IMR-90 (cell line): ENCODE measurements around the gene ACBD5. TPM values are rescaled to one million over a fixed set of nuclear protein-coding genes. Genes with fewer than 3 reads are reported as not detected.
A peak's percentile ranks its signal among the peaks of the same experiment; 100 is the strongest.

Experiments
- ATAC-seq: fragments of 200-7000 bp; cut with Tn5 transposase; 2 replicates; pipeline ENCODE4 v1.9.1; 2020; ENCODE audit warnings: low read depth, mild to moderate bottlenecking, moderate library complexity
- BruUV-seq: library from RNA; stranded (reverse); fragments of 400-500 nt; replicated peaks from 2 replicates; lab custom pipeline; 2021; lab: Mats Ljungman, UMichigan
- CTCF ChIA-PET: fragments of 300-600 bp; formaldehyde crosslinking; extraction: SDS; loops from one replicate; lab custom pipeline; 2021; ENCODE audit warnings: antibody characterized with exemption; lab: Yijun Ruan, JAX
- POLR2A ChIA-PET: fragments of 300-600 bp; sonication (Branson Sonifier 250); formaldehyde crosslinking; loops from one replicate; lab custom pipeline; 2022; ENCODE audit warnings: antibody characterized with exemption; ENCODE audit not compliant: unreplicated experiment; lab: Charles Lee
- DNase-seq: peaks from one replicate; pipeline ENCODE4 v3.0.0; 2013
- H2AFZ ChIP-seq: replicated peaks from 2 replicates; pipeline ENCODE3; 2013; ENCODE audit warnings: low read length, mild to moderate bottlenecking; ENCODE audit not compliant: poor library complexity
- H2AK5ac ChIP-seq: 2 replicates; pipeline ENCODE4 v1.6.1; 2013; ENCODE audit warnings: low read depth, low read length, inconsistent platforms
- H2AK9ac ChIP-seq: replicated peaks from 2 replicates; pipeline ENCODE3; 2013; ENCODE audit warnings: mild to moderate bottlenecking, low read depth, low read length, moderate library complexity; ENCODE audit not compliant: poor library complexity
- H2BK120ac ChIP-seq: 2 replicates; pipeline ENCODE4 v1.6.1; 2013; ENCODE audit warnings: low read depth, low read length, inconsistent platforms
- H2BK15ac ChIP-seq: 3 replicates; pipeline ENCODE4 v1.6.1; 2013; ENCODE audit warnings: low read depth, low read length, inconsistent platforms
- H2BK20ac ChIP-seq: 2 replicates; pipeline ENCODE4 v1.6.1; 2013; ENCODE audit warnings: low read depth, mild to moderate bottlenecking, inconsistent platforms, low read length, moderate library complexity
- H2BK5ac ChIP-seq: 2 replicates; pipeline ENCODE4 v1.6.1; 2013; ENCODE audit warnings: mild to moderate bottlenecking, low read depth, low read length, inconsistent platforms; ENCODE audit not compliant: poor library complexity, severe bottlenecking
- H3K14ac ChIP-seq: replicated peaks from 2 replicates; pipeline ENCODE4 v1.6.1; 2013; ENCODE audit warnings: low read depth, low read length, inconsistent platforms
- H3K18ac ChIP-seq: 2 replicates; pipeline ENCODE4 v1.6.1; 2013; ENCODE audit warnings: low read depth, low read length, control low read depth
- H3K23ac ChIP-seq: 2 replicates; pipeline ENCODE4 v1.6.1; 2013; ENCODE audit warnings: low read depth, low read length, inconsistent platforms
- H3K27ac ChIP-seq: 2 replicates; pipeline ENCODE4 v1.5.1; 2013; ENCODE audit warnings: mild to moderate bottlenecking, control low read depth, low read length; ENCODE audit not compliant: insufficient read depth
- H3K27me3 ChIP-seq: 2 replicates; pipeline ENCODE4 v1.6.1; 2013; ENCODE audit warnings: low read length; ENCODE audit not compliant: control insufficient read depth, insufficient read depth
- H3K36me3 ChIP-seq: 2 replicates; pipeline ENCODE4 v1.6.1; 2013; ENCODE audit warnings: low read length, mixed read lengths; ENCODE audit not compliant: control insufficient read depth, insufficient read depth
- H3K4ac ChIP-seq: 2 replicates; pipeline ENCODE4 v1.6.1; 2013; ENCODE audit warnings: low read depth, low read length, inconsistent platforms
- H3K4me1 ChIP-seq: 2 replicates; pipeline ENCODE4 v1.6.1; 2013; ENCODE audit warnings: low read length, mixed read lengths; ENCODE audit not compliant: control insufficient read depth, insufficient read depth
- H3K4me2 ChIP-seq: 2 replicates; pipeline ENCODE4 v1.6.1; 2013; ENCODE audit warnings: low read depth, mild to moderate bottlenecking, control low read depth, low read length, moderate library complexity
- H3K4me3 ChIP-seq: 2 replicates; pipeline ENCODE4 v1.5.1; 2013; ENCODE audit warnings: low read depth, mild to moderate bottlenecking, control low read depth, low read length, moderate library complexity; ENCODE audit not compliant: insufficient read depth
- H3K56ac ChIP-seq: 2 replicates; pipeline ENCODE4 v1.6.1; 2013; ENCODE audit warnings: low read length, inconsistent platforms; ENCODE audit not compliant: insufficient read depth; ENCODE audit errors: extremely low read depth
- H3K79me1 ChIP-seq, 2 experiments: 2 replicates each; pipeline ENCODE4 v1.6.1; 2013; ENCODE audit warnings: low read length in 2 of 2, inconsistent platforms in 1 of 2, low read depth in 1 of 2
- H3K9ac ChIP-seq: 2 replicates; pipeline ENCODE4 v1.6.1; 2013; ENCODE audit warnings: low read depth, low read length, control low read depth
- H3K9me1 ChIP-seq: 2 replicates; pipeline ENCODE4 v1.6.1; 2013; ENCODE audit warnings: low read length, inconsistent platforms; ENCODE audit not compliant: insufficient read depth
- H3K9me3 ChIP-seq: 2 replicates; pipeline ENCODE4 v1.6.1; 2013; ENCODE audit warnings: low read length; ENCODE audit not compliant: control insufficient read depth, insufficient read depth
- H4K20me1 ChIP-seq: 2 replicates; pipeline ENCODE4 v1.6.1; 2013; ENCODE audit warnings: low read length, inconsistent platforms; ENCODE audit not compliant: insufficient read depth
- H4K5ac ChIP-seq: 2 replicates; pipeline ENCODE4 v1.6.1; 2013; ENCODE audit warnings: mild to moderate bottlenecking, low read depth, low read length, control low read depth
- H4K8ac ChIP-seq, 2 experiments: 2 replicates each; pipeline ENCODE4 v1.6.1; 2013; ENCODE audit warnings: low read depth in 2 of 2, low read length in 2 of 2, control low read depth in 1 of 2, inconsistent platforms in 1 of 2
- H4K91ac ChIP-seq: 2 replicates; pipeline ENCODE4 v1.6.1; 2013; ENCODE audit warnings: low read depth, low read length, inconsistent platforms; ENCODE audit not compliant: insufficient read depth
- BHLHE40 ChIP-seq: fragments of 150-350 bp; IDR thresholded peaks from 2 replicates; pipeline ENCODE4 v1.6.1; 2016; ENCODE audit warnings: mild to moderate bottlenecking, low read depth, low read length
- FOS ChIP-seq: fragments of 150-350 bp; IDR thresholded peaks from 2 replicates; pipeline ENCODE4 v1.6.1; 2016; ENCODE audit warnings: low read depth, low read length
- MAFK ChIP-seq: IDR thresholded peaks from 2 replicates; pipeline ENCODE4 v1.6.1; 2012; ENCODE audit warnings: low read depth, low read length, improper control_type of control experiment
- MAZ ChIP-seq: IDR thresholded peaks from 2 replicates; pipeline ENCODE4 v1.6.1; 2012; ENCODE audit warnings: low read depth, mild to moderate bottlenecking, low read length, improper control_type of control experiment, moderate library complexity, borderline replicate concordance
- MXI1 ChIP-seq: IDR thresholded peaks from 2 replicates; pipeline ENCODE4 v1.6.1; 2012; ENCODE audit warnings: low read depth, mild to moderate bottlenecking, low read length, moderate library complexity, borderline replicate concordance
- NFE2L2 ChIP-seq: fragments of 150-350 bp; IDR thresholded peaks from 2 replicates; pipeline ENCODE4 v1.6.1; 2016; ENCODE audit warnings: low read depth, mild to moderate bottlenecking, low read length
- RCOR1 ChIP-seq: IDR thresholded peaks from 2 replicates; pipeline ENCODE4 v1.6.1; 2012; ENCODE audit warnings: mild to moderate bottlenecking, low read length, improper control_type of control experiment; ENCODE audit not compliant: insufficient replicate concordance
- WGBS, 2 experiments: methylation state at CpG; one replicate each; pipeline versions ENCODE4 v1.1.5 to v1.1.7; 2013; ENCODE audit warnings: missing lambda C conversion rate in 2 of 2; ENCODE audit not compliant: insufficient read length in 1 of 2; ENCODE audit errors: extremely low coverage in 2 of 2; 5-methylcytosine and 5-hydroxymethylcytosine counted together
- dilution Hi-C: fragments of 300-500 bp; cut with HindIII; formaldehyde crosslinking; loops from one replicate; pipeline ENCODE4 v1.14.3; 2018; ENCODE audit warnings: low sequenced_read_pairs; ENCODE audit not compliant: unreplicated experiment
- in situ Hi-C: fragments of 300-500 bp; cut with MboI; formaldehyde crosslinking; loops from 3 replicates; pipeline ENCODE4 v1.14.3; 2019; ENCODE audit warnings: low sequenced_read_pairs, inconsistent platforms, mixed read lengths
- intact Hi-C: fragments of 100-400 bp; cut with micrococcal nuclease; formaldehyde crosslinking; loops from 2 replicates; pipeline ENCODE4 v1.10.0; 2022
- polyA plus RNA-seq, 3 experiments: library from polyadenylated mRNA; depleted of rRNA; stranded (reverse); fragments of >200 nt; gene quantifications; 2 replicates each; pipeline ENCODE4 v1.2.3, GENCODE V29; 2012; ENCODE audit warnings: low replicate concordance in 1 of 3
- total RNA-seq: library from RNA; depleted of rRNA; stranded (reverse); fragments of >200 nt; gene quantifications from 2 replicates; pipeline ENCODE4 v1.2.3, GENCODE V29; 2012
- TF ChIP-seq, protein P1 (sequence below): fragments of 150-350 bp; IDR thresholded peaks from 2 replicates; pipeline ENCODE4 v1.6.1; 2017; ENCODE audit warnings: mild to moderate bottlenecking, antibody characterized with exemption, low read length, low read depth

The ACBD5 gene
- total and polyA plus RNA-seq, 2 of the 4 experiments (the other 2 are of a cell fraction) = 7.7 to 11.7 TPM

DNA sequence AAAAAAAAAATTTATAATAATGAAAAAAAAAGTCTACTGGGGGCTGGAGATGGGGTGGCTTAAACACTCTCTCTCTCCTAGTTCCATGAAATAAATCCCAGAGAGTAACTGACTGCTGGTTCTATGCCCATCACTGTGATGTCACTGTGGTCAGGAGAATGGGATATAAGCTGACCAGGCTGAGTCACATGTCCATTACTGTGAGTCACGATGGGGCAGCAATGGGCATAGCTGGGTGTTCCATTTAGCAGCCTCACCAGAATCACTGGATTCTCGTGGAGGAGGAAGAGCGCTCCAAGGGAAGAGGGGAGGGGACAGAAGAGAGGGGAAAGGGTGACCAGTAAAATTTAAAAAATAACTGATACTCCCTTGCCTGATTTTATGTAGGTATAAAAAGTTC, 48.3 kb downstream of the ACBD5 start:
- H4K5ac ChIP-seq = no peak overlapping the region
- no peak overlapping the region for H2BK120ac ChIP-seq
- no peaks in the 10 kb centered on the region for H4K20me1 ChIP-seq
- no peaks in the 10 kb centered on the region for H3K79me1 ChIP-seq
- H2AK9ac ChIP-seq = no peak overlapping the region
- no peaks in the 10 kb centered on the region for H3K9me1 ChIP-seq
- no TSS peak for BruUV-seq
- H3K27ac ChIP-seq = no peak overlapping the region
- H4K91ac ChIP-seq = no peak overlapping the region
- no peak overlapping the region for H2AFZ ChIP-seq
- no peak overlapping the region for H2BK5ac ChIP-seq
- DNase-seq (peak; percentile 95), ATAC-seq (peak; percentile 97)
- POLR2A ChIA-PET = no interaction called here
- H3K36me3 ChIP-seq = no peaks in the 10 kb centered on the region
- H3K56ac ChIP-seq = no peak overlapping the region
- H3K9ac ChIP-seq = no peak overlapping the region
- CTCF ChIA-PET = no interaction called here
- no peak overlapping the region for H4K8ac ChIP-seq
- H2AK5ac ChIP-seq = no peak overlapping the region
- 0 out of 2 replicates have a peak, but pooled peaks have one; percentile 41 for TF ChIP-seq MAZ
- TF ChIP-seq FOS = peak; percentile 91
- no peak for TF ChIP-seq RCOR1
- TF ChIP-seq, protein P1, sequence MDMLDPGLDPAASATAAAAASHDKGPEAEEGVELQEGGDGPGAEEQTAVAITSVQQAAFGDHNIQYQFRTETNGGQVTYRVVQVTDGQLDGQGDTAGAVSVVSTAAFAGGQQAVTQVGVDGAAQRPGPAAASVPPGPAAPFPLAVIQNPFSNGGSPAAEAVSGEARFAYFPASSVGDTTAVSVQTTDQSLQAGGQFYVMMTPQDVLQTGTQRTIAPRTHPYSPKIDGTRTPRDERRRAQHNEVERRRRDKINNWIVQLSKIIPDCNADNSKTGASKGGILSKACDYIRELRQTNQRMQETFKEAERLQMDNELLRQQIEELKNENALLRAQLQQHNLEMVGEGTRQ = peak; percentile 94
- TF ChIP-seq NFE2L2 = peak; percentile 28; the same call in 1 of the 2 replicates
- 0 out of 2 replicates have a peak, but pooled peaks have one; percentile 10 for TF ChIP-seq MAFK
- TF ChIP-seq BHLHE40 = peak; percentile 58; the same call in 1 of the 2 replicates
- TF ChIP-seq MXI1 = no peak
- intact Hi-C loops (no loop called here), dilution Hi-C loops (no loop called here), in situ Hi-C loops (no loop called here)
- H3K4me1 ChIP-seq = no peaks in the 10 kb centered on the region; the same call in 1 of the 2 replicates
- H3K23ac ChIP-seq = no peak overlapping the region
- H3K4ac ChIP-seq = no peak overlapping the region
- H3K9me3 ChIP-seq = no peaks in the 10 kb centered on the region
- H3K14ac ChIP-seq = no peak overlapping the region
- no peaks in the 10 kb centered on the region for H3K27me3 ChIP-seq
- WGBS, 2 experiments = no CpG with 5 or more reads among the region's 3 CpGs
- no peak overlapping the region for H2BK20ac ChIP-seq
- H3K4me3 ChIP-seq = no peak overlapping the region
- H3K18ac ChIP-seq = no peak overlapping the region
- no peak overlapping the region for H3K4me2 ChIP-seq
- H2BK15ac ChIP-seq = no peak overlapping the region
